Measurements from ENCODE around the gene ATP8A1. TPM values are rescaled to one million over a fixed set of nuclear protein-coding genes. Genes with fewer than 3 reads are reported as not detected.
A peak's percentile ranks its signal among the peaks of the same experiment; 100 is the strongest.

Gene ATP8A1
- total and polyA plus RNA-seq, 2 of the 8 experiments (the other 6 are each of a cell fraction or from before 2014, with no cell fraction given), result 3.7 to 14.9 TPM

GRCh38 chr4:42473071-42473684 is 183.7 kb downstream of the ATP8A1 start:
- Histone ChIP-seq H3K4me1 (replicated peaks in 1 of 4; ENCODE audit: control insufficient read depth in 3 of 4, insufficient read depth in 4 of 4, low read length in 3 of 4) (no peaks in the 10 kb centered on the region; a peak in 1 of 7 replicates), H3K27ac (ENCODE audit: low read depth, low read length) (no peak overlapping the region), H4K20me1 (replicated peaks in 1 of 2; ENCODE audit: control insufficient read depth in 1 of 2, insufficient read depth in 2 of 2, low read length in 2 of 2) (no peaks in the 10 kb centered on the region), H2BK12ac (ENCODE audit: low read depth, low read length) (no peak overlapping the region), H3K9ac (replicated peaks in 1 of 4; ENCODE audit: extremely low read depth in 1 of 4, low read depth in 3 of 4, low read length in 3 of 4) (no peak overlapping the region), H3K18ac (ENCODE audit: extremely low read depth, low read length) (no peak overlapping the region), H3K4me3 (ENCODE audit: extremely low read depth in 1 of 4, insufficient read depth in 2 of 4, low read depth in 3 of 4, low read length in 4 of 4) (no peak overlapping the region), H4K5ac (ENCODE audit: insufficient read length, low read depth, low read length) (no peak overlapping the region), H3K27me3 (replicated peaks in 1 of 4; ENCODE audit: control insufficient read depth in 3 of 4, extremely low read depth in 1 of 4, insufficient read depth in 3 of 4, low read length in 3 of 4) (no peaks in the 10 kb centered on the region), H3K14ac (ENCODE audit: insufficient read length) (no peak overlapping the region), H2BK20ac (ENCODE audit: low read length) (no peak overlapping the region), H3K56ac (replicated peaks; ENCODE audit: insufficient read length, low read depth, low read length) (no peak overlapping the region), H3K4me2 (ENCODE audit: insufficient read depth in 1 of 2, low read depth in 2 of 2, low read length in 2 of 2) (no peak overlapping the region), H3K79me2 (ENCODE audit: control insufficient read depth in 1 of 2, insufficient read depth in 2 of 2, low read length in 2 of 2) (no peaks in the 10 kb centered on the region), H3K23ac (ENCODE audit: insufficient read length) (no peak overlapping the region), H3K9me3 (ENCODE audit: insufficient read depth in 2 of 2, low read depth in 1 of 2, low read length in 1 of 2) (no peaks in the 10 kb centered on the region), H3K79me1 (ENCODE audit: low read depth, low read length) (no peaks in the 10 kb centered on the region; the same call in 1 of the 2 replicates), H3K4ac (replicated peaks; ENCODE audit: insufficient read length, low read depth, low read length) (no peak overlapping the region), H2BK5ac (ENCODE audit: low read depth, low read length) (no peak overlapping the region), H2BK120ac (replicated peaks; ENCODE audit: low read depth, low read length) (no peak overlapping the region), H3K36me3 (ENCODE audit: control insufficient read depth in 2 of 4, insufficient read depth in 4 of 4, low read length in 3 of 4) (no peaks in the 10 kb centered on the region), H4K91ac (replicated peaks; ENCODE audit: insufficient read length, low read length) (no peak overlapping the region), H2AK5ac (ENCODE audit: low read depth, low read length) (no peak overlapping the region), H2BK15ac (ENCODE audit: low read length) (peak overlapping the region; percentile 93), H2AFZ (ENCODE audit: low read length) (no peak overlapping the region), H3K23me2 (ENCODE audit: low read depth, low read length) (no peaks in the 10 kb centered on the region), H4K8ac (ENCODE audit: extremely low read depth, insufficient read depth, low read length) (no peak overlapping the region)
- CTCF ChIA-PET (ENCODE audit: partially characterized antibody), result interaction anchor here (0.5 kb wide), 1 partner anchor 69 kb away, joined by 4 read pairs; no protein-coding TSS in a partner anchor
- no peak for TF ChIP-seq RFX5 (IDR thresholded peaks at IDR 0.05; ENCODE audit: borderline replicate concordance, low read depth, low read length)
- DNase-seq (ENCODE audit: low read depth in 1 of 2, low spot score in 2 of 2) (no peak), FAIRE-seq (no peak)
- 95% methylated on average over 3 of the region's 3 CpGs; no CpG with 5 or more reads in 1 of the 2 experiments for WGBS, 2 experiments (ENCODE audit: extremely low coverage in 1 of 2, insufficient coverage in 1 of 2, insufficient read length in 1 of 2, insufficient replicate concordance in 2 of 2, low coverage in 1 of 2, low lambda C conversion rate in 2 of 2, missing lambda C conversion rate in 1 of 2)
- POLR2A ChIA-PET (ENCODE audit: partially characterized antibody), result interaction anchor here (1.7 kb wide), 1 partner anchor 9 kb away, joined by 3 read pairs; no protein-coding TSS in a partner anchor
